Measurements from ENCODE around the gene TTLL8.

The TTLL8 gene

DNA sequence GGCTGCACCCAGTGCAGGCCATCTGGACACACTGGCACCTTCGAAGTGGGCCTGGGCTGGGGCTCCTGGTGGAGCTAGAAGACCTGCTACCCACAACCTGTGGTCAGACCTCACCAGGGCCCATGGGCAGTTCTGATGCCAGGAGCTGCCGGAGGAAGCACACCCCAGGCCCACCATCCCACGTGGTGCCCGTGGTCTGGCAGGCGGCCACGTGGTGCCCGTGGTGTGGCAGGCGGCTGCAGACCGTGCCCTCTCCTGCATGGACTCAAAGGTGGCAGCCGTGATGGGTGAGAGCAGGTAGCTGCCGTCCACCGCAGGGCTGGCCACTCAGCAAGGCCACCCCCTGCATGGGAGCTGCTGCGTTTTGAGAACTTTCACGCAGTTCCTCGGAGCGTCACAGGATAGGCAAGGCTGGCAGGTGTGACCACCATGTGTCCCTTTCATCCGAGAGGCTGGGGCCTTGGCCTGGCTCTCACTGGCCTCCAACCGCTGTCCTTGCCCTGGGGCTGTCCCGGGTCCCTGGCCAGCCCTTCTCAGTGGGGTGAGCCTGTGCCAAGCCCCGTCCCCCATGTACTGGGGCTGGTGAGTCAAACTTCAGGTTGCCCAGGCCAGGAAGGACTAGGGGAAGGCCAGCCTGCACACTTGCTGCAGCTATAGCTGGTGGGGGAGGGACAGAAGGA is 41.6 kb downstream of the TTLL8 start:
- DNase-seq, result no peak

DNA sequence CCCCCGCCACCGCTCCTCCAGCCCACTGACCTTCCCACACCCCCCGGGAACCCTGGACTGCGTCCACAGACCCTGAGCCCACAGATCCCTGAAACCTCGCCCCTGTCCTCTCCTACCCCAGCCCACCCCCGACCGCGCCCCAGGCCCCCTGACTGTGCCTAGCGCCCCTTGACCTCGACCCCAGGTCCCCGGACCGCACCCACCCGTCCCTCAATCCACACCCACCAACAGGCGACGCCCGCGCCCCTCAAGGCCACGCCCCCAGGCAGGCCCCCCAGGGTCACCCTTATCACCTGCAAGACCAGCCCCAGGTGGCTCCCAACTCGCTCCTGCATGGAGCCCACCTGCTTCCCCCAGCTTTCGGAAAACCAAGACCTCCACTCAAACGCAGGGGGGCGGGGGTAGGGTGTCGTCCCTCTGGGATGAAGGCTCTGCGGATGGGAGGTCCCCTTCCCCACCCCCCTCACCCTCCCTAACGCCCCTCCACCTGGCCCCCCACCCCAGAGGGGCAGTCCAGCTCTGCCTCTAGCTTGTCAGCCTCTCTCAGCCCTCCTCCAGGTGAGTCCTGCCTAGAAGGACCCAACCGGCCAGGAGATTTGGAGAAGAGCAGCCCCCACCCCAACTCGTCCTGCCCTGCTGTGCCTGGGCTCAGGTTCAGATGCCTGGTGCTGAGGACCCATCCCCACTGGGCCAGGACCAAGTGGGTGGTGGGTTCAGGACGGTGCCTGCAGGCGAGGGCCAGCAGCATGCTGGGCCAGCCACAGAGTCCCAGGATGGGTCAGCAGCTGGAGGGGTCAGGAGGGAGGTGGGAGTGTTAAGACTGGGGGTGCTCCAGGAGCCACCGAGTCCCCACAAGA is 42.4 kb downstream of the TTLL8 start:
- DNase-seq, result no peak

DNA sequence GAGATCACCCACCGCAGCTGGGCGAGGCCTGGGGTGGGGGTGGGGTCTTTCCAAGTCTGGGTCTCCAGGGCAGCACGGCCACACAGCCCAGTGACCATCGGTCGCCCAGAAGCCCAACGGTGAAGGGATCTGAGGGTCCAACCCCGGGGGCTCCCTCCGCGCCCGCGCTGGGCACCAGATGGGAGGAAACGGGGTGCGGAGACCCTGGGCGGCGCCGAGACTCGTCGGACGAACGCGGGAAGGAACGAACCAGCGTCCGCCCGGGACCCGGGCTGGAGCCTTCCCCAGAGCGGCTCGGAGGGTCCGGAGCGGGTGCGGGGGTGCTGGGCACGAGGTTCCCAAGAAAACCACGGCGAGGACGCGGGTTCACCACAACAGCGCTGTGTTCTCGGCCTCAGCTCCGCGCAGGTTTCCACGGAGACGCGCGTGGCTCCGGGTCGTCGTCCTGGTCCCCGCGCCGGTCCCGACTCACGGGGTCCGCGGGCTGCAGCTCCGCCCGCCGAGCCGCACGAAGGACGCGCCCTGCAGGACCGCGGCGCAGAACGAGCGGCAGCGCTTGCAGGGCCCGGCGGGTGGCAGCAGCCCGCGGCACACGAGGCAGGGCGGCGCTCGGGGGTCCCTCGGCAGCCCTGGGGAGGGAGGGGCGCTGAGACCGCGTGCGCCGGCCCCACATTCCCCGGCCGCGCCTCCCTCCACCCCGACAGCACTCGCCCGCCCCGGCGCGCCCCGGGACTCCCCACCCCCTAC is 43.3 kb downstream of the TTLL8 start:
- no peak for DNase-seq

DNA sequence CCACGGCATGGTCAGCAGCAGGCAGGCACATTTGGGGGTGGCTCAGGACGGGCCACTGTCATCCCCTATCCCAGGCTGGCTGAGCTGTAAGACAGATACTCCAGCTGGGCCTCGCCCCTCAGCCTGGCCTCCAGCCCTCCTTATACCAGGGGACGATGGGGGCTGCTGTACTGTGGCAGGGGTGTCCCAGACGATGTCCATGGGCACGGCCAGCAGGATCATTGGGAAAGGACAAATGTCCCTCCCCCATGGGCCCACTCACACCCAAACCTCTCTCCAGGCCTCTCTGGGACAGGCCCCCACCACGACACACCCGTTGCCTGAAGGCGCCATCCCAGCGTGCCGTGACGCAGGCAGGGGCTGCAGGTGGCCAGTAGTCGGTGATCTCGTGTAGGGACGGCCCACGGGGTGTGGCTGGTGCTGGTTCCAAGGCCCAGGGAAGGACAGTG is 44.0 kb downstream of the TTLL8 start:
- no peak for DNase-seq

DNA sequence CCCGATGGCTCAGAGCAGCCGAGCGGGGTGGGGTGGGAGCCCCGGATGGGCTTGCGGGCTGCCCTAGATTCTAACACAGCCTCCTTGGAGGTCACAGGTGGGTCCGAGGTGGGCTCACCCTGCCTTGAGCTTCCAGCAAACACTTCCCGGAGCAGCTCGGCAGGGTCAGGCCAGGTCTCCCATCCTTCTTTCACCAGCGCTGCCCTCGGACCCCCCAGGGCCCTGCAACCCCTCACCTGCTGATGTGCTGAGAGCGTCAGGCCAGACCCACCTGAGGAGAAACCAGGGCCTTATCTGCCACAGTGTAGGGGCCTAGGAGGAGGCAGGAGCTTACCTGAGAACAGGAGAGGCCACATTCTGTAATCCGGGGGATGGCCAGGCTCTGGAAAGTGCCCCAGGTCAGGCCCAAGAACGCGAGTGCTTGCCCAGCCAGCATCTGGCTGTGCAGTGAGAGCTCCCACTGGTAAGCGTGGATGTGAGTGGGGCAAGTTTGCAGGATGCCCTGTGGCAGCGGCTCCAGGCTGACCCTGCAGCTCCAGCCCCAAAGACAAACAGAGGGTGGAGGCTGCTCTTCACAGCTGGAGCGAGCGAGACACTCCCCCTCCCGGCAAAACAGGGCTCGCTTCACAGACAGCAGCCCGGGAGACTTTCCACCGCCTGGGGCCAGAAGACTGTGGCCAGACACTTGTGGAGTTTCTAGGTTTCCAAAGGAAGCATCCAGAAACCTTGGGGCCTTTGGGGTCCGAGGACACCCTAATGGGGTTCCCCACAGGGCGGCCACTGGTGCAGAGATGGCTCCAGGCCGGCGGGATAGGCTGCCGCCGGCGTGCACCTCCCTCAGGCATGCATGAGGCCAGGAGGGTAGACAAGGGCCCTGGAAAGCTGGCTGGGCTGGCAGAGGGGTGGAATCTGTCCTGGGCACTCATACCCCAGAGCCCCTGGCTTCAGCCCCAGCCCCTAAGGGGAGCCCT is 45.6 kb downstream of the TTLL8 start, which contains the start of gene IL17REL:
Gene IL17REL, minus strand, starts transcription at position 555 of the 971 bp plus-strand sequence. Its CDS starts 119 bp downstream, at position 436.
- DNase-seq, result no peak

DNA sequence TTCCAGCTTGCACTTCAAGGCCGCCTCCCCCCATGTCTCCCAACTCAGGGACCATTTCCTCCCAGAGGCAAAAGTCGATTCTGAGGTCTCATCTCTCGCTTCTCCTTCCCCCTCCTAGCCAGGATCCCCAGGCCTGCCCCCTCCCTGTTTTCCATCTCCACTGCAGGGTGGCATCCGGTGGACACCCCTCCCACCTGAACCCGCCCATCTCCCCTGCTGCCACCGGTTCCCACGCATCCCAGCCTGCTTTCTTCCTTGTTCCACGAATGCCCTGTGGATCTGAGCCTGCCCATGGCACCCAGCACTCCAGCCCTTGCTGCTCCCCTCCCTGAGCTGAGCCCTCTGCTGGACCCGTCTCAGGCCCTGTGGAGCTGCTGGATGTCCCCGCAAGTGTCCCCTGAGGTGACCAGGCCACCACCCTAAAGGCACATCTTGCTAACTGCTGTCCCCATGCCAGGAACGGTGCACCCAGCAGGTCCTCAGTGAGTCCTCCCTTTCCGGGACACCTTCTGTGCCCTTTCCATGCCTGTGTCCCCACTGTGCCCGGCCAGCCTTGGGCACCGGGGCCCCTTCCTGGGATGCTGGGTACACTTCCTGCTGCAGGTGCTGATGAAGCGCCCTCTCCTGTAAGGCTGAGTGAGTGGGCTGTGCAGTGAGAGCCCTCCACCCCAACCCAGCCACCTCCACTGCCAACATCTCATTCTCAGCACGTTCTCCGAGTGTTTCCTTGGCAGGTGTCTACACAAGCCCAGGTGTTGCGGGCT is 46.5 kb downstream of the TTLL8 start:
- no peak for DNase-seq

DNA sequence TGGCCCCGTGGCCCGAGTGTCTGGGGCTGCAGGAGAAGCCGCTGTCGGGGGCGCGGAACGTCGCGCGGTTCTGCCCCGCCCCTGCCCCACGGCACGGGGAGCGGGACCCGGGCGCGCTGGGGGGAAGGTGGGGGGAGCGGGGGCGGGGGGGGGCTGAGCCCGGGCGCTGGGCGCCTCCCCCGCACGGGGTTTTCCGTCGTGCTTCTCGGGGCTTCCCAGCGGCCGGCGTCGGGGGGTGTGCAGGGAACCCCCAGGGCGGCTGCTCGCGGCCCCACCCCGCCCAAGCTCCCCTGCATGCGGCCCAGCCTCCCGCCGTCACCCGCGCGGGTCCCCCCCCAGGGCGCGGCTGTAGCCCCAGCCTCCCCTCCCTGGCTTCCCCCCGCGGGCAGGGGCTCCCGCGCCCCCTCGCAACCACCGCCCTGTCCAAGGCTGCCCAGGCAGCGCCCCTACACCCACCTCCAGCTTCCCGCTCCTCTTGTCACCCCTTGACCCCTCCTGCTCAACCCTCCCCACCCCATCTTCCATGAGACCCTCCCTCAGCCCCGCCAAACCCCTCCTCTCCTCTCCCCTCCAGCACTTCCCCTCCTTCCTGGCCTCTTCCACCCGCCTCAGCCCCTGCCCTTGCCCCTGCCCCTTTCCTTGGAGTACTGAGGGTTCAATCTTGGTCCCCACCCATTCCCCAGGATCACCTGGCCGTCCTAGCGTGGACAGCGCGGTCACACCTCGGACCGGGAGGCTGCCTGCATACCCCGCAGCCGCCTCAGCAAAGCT is 47.2 kb downstream of the TTLL8 start:
- no peak for DNase-seq

DNA sequence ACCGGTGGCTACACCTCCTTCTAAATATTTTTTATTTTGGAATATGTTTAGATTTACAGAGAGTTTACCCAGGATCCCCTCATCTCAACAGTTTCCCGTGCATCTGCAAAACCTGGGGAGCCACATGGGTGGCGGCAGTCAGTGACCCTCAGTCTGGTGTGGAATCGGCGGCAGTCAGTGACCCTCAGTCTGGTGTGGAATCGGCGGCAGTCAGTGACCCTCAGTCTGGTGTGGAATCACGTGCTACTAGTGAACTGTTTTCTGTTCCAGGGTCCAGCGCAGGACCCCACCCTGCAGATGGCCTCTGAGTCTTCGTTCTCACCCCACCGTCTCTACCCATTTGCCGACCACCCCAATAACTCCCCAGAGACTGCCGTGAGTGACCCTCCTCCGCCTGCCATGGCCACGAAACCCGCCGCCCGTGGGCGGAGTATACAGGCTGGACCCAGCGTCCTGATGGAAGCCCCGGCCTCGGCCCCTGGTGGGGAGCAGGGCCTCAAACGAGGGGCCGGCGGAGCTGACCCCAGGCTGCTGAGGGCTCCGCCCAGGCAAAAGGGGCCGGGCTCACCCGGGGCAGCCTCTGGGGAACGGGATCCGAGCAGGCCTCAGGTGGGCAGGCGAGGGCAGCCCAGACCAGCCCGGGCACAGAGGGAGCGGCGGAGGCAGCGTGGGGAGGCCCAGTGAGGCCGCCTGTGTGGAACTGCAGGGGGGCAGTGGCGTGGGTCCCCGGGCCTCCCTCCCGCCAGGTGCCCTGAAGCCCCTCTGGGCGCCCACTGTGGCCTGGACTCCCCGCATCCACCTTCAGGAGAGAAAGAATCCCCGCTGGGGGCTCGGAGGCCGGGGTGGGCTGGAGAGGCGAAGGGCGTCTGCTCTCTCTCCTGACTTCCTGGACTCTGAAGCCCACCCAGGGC is 48.1 kb downstream of the TTLL8 start:
- DNase-seq, result no peak

DNA sequence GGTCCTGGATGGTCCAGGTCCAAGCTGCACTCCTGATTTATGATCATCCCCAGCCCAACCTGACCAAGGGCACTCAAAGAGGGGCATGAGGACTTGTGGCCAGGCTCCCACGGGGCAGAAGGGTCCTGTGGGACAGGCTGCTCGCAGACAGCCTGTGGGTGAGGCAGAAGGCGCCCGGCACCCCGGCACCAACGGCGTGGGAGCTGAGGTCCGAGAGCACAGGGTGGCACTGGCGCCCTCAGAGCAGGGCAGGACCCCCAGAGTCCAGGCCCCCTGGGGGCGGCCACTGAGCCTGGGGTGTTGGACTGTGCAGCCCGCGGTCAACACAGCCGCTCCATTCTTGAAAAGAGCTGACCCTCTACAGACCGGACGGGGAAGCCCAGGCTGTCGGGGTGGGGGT is 48.8 kb downstream of the TTLL8 start:
- no peak for DNase-seq

DNA sequence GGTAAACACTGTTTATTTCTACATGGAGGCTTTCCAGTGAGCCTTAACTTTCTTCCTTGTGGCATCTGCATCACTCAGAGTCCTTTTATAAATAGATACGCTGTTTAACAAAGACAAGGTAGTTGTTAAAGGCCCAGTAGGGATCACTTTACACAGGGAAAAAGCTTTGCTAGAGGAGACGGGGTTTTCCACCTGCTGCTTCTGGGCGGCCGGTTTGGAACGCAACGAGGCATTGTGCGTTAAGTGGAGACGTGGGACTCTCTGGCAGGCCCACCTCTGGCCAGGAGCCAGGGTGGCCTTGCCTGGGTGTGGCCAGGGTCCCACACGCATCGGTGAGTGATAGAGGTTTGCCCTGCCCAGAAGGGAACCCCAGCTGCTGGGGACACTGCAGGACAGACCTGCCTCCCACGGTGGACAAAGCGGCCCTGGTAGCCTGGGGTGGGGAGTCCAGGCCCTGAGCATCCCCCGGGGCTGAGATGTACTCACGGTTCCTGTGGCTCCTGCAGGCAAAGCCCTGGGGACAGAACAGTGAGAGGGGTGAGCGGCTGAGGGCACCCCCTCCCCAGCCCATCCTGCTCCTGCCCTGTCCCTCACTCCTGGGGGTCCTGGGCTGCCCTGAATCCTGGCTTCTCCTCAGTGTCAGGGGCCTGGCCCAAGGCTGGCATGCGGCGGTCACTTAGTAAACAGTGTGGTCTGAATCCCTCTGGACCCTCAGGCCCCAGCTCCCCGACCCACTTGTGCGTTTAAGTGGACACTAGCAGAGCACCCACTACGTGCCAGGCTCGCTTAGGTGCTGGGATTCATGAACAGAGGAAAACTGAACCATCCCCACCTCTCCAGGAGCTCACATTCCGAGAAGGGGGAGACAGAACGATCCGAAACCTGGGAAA is 49.7 kb downstream of the TTLL8 start:
- no peak for DNase-seq

DNA sequence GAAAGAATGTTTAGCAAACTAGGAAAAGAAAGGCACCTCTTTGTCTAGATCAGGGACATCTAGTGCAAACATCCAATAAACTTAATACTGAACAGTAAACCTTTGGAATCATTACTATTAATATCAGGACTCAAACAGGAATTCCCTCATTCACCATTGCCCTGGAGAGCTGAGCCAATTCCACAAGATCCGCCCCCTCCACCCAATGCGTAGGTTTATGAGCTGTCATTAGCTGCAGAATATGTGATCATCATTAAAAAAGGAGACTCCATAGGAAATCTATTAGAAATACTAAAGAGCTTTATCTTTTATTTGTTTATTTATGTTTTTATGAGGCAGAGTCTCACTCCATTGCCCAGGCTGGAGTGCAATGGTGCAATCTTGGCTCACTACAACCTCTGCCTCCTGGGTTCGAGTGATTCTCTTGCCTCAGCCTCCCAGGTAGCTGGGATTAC is 51.0 kb downstream of the TTLL8 start:
- DNase-seq, result no peak

DNA sequence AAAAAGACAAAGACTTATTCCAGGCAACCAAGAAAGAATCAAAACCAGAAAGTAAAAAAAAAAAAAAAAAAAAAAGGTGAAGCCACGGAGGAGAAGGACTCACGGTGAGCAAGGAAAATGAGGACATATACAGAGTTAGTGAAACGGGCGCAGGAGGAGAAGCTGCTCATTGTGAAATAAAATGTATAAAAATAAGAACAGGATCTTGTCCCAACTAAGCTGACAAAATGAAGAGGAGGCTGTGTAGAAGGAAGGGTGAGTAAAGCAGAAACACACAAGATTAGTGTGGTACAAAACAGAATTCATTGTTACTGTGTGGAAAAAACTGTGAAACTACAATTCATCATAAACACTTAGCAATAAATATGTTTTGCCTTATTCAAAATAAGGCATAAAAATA is 53.2 kb downstream of the TTLL8 start:
- no peak for DNase-seq

DNA sequence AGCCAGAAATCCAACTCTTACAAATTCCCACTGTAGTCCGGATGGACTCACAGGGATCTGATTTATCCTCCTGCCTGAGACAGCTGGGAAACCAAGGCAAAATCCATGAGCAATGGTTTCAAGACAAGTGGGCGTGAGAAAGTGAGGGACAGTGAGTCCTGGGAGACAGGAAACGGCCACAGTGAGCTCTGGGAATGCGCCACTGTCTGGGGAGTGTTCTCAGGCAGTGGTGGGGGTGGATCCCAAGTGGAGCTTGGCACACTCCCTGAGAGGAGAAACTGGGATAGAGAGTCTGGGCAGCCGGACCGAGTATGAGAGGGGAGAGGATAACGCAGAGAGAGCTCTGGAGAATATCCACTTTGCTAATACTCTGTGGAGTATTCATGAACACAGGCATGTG is 55.3 kb downstream of the TTLL8 start:
- no peak for DNase-seq

DNA sequence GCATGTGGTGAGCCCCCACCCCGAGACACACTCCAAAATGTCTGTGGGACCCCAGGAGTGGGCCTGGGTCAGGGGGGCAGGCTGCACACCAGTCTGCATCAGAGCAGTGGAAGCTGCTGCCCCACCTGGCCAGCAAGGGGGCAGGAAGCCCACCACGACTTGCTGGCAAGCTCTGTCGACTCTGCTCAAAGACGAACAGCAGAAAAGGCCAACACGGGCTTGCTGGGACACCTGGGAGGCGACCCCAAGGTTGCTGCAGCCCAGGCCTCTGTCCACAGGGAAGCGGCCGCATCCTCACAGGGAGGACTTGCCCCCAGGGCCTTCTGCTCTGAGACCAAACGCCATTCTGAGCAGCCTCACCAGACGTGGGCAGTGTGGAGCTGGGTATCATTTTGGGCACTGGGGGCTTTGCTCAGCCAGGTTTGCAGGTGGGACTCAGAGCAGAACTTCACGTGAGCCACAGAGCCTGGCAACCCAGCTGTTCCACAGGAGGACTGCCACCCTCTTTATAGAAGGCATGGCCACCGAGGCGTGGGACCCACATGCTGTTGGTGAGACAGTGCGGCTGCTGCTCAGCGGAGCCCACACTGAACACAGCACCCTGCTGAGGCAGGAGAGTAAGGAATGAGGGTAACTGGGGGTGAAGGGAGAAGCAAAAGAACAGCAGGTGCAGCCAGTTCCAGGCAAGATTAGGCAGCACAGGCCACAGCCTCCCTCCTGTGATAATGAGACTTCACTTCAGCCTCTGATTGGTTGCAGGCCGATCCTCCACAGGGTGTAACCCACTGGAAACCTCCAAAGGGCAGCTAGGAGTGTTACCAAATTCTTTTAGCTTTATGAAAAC is 56.5 kb downstream of the TTLL8 start:
- peak; percentile 50 for DNase-seq

DNA sequence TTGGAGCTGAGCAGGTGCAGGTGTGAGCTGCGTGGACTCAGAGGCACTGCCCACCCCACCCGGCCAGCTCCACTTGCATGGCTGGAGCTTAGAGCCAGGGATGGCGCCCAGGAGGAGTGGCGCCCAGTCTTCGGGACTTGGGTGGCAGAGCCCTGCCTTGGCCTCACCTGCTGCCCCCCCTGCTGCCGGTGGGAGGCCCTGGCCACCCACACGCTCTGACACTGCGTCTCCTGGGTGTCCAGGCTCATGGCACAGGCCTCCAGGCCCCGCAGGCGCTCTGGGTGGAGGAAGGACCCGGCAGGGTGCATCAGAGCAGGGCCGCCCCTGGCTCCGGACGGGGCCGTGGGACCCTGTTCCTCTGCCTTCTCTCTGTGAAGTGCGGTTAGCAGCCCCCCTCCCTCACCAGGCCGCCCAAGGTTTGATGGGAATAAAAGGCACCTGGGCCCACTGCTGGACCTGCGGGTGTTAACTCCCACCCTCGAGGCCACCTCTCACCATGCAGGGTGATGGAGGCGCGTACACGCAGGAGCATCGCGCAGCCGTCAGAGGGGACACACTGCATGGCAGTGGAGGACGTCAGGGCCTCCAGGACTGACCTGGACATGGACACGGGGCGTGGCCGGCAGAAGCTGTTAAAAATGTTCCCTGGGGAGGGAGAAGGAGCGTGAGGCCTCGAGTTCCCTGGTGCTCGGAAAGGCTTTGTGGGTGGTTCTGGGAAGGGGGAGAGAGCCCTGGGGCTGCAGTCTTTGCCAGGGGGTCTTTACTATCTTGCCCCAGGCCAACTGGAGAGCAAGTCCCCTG is 57.3 kb downstream of the TTLL8 start:
- DNase-seq, result no peak

DNA sequence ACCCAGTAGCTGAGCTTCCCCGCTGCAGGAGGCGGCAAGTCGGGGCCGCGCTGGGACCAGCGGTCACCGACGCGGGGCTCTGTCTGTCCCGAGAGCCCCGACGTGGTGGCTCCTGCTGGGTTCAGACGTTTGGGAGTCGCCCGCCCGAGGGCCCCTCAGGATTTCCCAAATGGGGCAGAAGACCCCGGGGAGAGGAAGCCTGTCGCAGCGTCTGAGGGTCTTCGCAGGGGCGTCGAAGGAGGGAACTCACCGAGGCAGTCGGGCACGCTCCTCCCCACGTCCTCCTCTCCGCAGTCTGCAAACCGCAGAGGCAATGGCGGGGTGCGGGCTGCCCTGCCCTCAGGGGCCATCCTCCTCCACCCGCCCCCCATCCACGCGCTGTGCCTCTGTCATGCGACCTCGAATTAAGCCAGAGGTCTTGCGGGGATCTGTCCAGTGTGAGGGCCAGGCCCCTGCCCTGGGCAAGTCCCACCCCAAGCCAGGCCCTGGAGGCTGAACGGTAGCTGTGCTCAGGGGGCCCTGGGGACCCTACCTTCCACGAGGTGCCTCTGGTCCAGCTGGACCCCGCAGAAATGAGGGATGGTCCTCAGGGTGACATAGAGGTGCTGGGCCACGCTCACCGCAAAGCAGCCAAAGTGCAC is 58.0 kb downstream of the TTLL8 start:
- no peak for DNase-seq

All from NCI-H2171 (cell line).